Stimulated activated naive CD8-positive, alpha-beta T cell treated with anti-CD3 and anti-CD28 coated beads, Interleukin-15, Interleukin-2, amounts not matched to agents 100 ng/mL and 50 ng/mL, for 24 hours (primary cell): ENCODE data around the gene SIDT1.

Experiments
- H3K27ac Mint-ChIP-seq: one replicate; pipeline ENCODE4 v1.8.0; 2021; ENCODE audit warnings: mild to moderate bottlenecking, mixed read lengths
- H3K27me3 Mint-ChIP-seq: one replicate; pipeline ENCODE4 v1.8.0; 2021; ENCODE audit warnings: mixed read lengths
- H3K36me3 Mint-ChIP-seq: one replicate; pipeline ENCODE4 v1.8.0; 2021; ENCODE audit warnings: low read depth, mixed read lengths
- H3K4me1 Mint-ChIP-seq: one replicate; pipeline ENCODE4 v1.8.0; 2021; ENCODE audit warnings: low read depth, mixed read lengths
- H3K4me3 Mint-ChIP-seq: one replicate; pipeline ENCODE4 v1.8.0; 2021; ENCODE audit warnings: mild to moderate bottlenecking, mixed read lengths
- H3K9me3 Mint-ChIP-seq: one replicate; pipeline ENCODE4 v1.8.0; 2021; ENCODE audit warnings: mixed read lengths

The SIDT1 gene

GRCh38 chr3:113532698-113533533 lies 561 bp downstream of the SIDT1 start:
- H3K4me1 Mint-ChIP-seq: peaks cover 56% of the 10 kb centered on the region
- H3K27me3 Mint-ChIP-seq: no peaks in the 10 kb centered on the region
- peak overlapping the region; percentile 95 for H3K4me3 Mint-ChIP-seq
- H3K27ac Mint-ChIP-seq: peak overlapping the region; percentile 98
- H3K9me3 Mint-ChIP-seq: no peaks in the 10 kb centered on the region
- H3K36me3 Mint-ChIP-seq: peaks cover 7% of the 10 kb centered on the region

GRCh38 chr3:113533534-113533892 lies 1.2 kb downstream of the SIDT1 start:
- Mint-ChIP-seq H3K27me3 (no peaks in the 10 kb centered on the region), H3K4me3 (peak overlapping the region; percentile 95), H3K36me3 (peaks cover 9% of the 10 kb centered on the region), H3K9me3 (no peaks in the 10 kb centered on the region), H3K4me1 (peaks cover 62% of the 10 kb centered on the region), H3K27ac (peak overlapping the region; percentile 98)

DNA sequence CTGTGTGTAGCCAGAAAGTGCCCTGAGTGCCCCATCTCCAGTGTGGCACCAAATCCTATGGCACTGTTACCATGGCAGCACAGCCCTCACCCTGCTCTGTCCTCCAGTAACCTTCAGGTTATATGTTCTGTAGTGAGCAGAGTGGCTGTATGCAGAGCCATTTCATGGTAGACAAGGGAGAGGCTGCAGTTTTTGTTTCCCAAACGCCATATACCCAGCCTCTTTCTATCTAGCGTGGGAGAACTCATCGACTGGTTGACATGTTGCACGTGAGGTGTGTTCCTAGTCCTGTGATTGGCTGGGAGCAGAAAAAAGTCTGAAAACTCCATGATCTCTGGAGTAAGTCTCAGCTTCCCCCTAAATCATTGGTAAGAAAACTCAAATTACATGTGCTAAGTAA lies 2.0 kb downstream of the SIDT1 start:
- Mint-ChIP-seq H3K4me3 (peak overlapping the region; percentile 95), H3K27ac (no peak overlapping the region), H3K36me3 (peaks cover 12% of the 10 kb centered on the region)

GRCh38 chr3:113535898-113536297 lies 3.5 kb downstream of the SIDT1 start:
- peak overlapping the region; percentile 1 for H3K4me3 Mint-ChIP-seq
- peaks cover 68% of the 10 kb centered on the region for H3K4me1 Mint-ChIP-seq
- H3K36me3 Mint-ChIP-seq: peaks cover 22% of the 10 kb centered on the region
- H3K27me3 Mint-ChIP-seq: no peaks in the 10 kb centered on the region
- H3K27ac Mint-ChIP-seq: peak overlapping the region; percentile 13
- H3K9me3 Mint-ChIP-seq: no peaks in the 10 kb centered on the region

More for the DNA sequence above, 2.0 kb downstream of the SIDT1 start:
- Mint-ChIP-seq H3K27me3 (no peaks in the 10 kb centered on the region), H3K9me3 (no peaks in the 10 kb centered on the region), H3K4me1 (peaks cover 64% of the 10 kb centered on the region)

DNA sequence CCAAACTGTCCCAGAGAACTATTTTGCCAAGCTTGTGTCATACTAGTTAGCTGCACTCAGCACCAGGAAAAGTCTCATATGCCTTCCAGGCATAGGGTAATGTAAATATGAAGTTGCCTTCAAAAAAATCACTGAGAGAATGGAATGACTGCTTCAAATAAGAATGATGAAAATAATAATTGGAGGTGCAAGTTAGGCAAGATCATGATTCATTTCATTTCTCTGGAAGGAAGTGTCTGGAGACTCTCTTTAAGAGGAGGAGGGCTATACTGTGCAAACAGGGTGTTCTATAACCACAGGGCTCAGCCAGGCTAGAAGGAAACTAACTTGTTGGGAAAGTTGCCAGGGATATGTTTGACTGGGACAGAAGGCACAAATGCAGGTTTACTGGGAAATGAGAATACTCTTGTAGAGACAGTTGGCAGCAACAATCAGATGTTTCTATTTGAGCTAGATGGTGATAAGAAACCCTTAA lies 4.3 kb downstream of the SIDT1 start:
- Mint-ChIP-seq H3K27me3 (no peaks in the 10 kb centered on the region), H3K4me1 (peaks cover 62% of the 10 kb centered on the region), H3K27ac (peak overlapping the region; percentile 6), H3K36me3 (peaks cover 30% of the 10 kb centered on the region), H3K4me3 (no peak overlapping the region), H3K9me3 (no peaks in the 10 kb centered on the region)

GRCh38 chr3:113537155-113537554 lies 4.8 kb downstream of the SIDT1 start:
- Mint-ChIP-seq H3K27ac (no peak overlapping the region), H3K4me1 (peaks cover 57% of the 10 kb centered on the region), H3K4me3 (no peak overlapping the region), H3K36me3 (peaks cover 30% of the 10 kb centered on the region), H3K9me3 (no peaks in the 10 kb centered on the region), H3K27me3 (no peaks in the 10 kb centered on the region)

GRCh38 chr3:113541519-113541918 lies 9.2 kb downstream of the SIDT1 start:
- Mint-ChIP-seq H3K36me3 (peaks cover 43% of the 10 kb centered on the region), H3K4me3 (no peak overlapping the region), H3K9me3 (peaks cover 4% of the 10 kb centered on the region), H3K27ac (no peak overlapping the region), H3K4me1 (peaks cover 44% of the 10 kb centered on the region), H3K27me3 (no peaks in the 10 kb centered on the region)

- Mint-ChIP-seq H3K36me3 (peaks cover 34% of the 10 kb centered on the region), H3K27me3 (no peaks in the 10 kb centered on the region), H3K9me3 (peaks cover 4% of the 10 kb centered on the region), H3K4me3 (peak overlapping the region; percentile 68), H3K4me1 (peaks cover 40% of the 10 kb centered on the region), H3K27ac (peak overlapping the region; percentile 81)
Measured at GRCh38 chr3:113545594-113545993, 13.2 kb downstream of the SIDT1 start.

DNA sequence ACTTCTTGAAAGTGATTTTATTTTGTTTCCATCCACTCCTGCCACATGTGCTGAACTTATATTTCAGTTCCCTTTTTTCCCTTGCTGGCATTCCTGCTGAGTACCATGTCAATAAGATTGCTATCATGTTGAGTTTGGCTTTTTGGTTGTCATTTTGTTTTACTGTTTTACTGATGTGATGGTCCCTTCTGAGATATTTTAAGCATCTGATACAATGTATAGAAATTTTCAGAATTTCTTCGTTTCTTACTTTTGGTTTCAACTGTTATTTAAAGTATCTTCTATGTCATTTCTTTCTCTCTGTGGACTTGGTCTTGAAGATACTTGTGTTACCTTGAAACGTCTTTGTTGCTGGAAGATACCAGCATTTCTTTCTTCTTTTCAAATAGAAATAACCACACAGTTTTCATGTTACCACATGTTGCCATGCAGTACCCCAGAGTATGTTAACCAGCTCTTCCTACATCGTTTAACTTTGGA lies 14.1 kb downstream of the SIDT1 start:
- H3K9me3 Mint-ChIP-seq: peaks cover 4% of the 10 kb centered on the region
- no peaks in the 10 kb centered on the region for H3K27me3 Mint-ChIP-seq
- H3K4me3 Mint-ChIP-seq: peak overlapping the region; percentile 68
- H3K27ac Mint-ChIP-seq: peak overlapping the region; percentile 81
- peaks cover 25% of the 10 kb centered on the region for H3K36me3 Mint-ChIP-seq
- peaks cover 40% of the 10 kb centered on the region for H3K4me1 Mint-ChIP-seq

- H3K9me3 Mint-ChIP-seq: no peaks in the 10 kb centered on the region
- peaks cover 37% of the 10 kb centered on the region for H3K4me1 Mint-ChIP-seq
- no peak overlapping the region for H3K27ac Mint-ChIP-seq
- no peak overlapping the region for H3K4me3 Mint-ChIP-seq
- no peaks in the 10 kb centered on the region for H3K27me3 Mint-ChIP-seq
- H3K36me3 Mint-ChIP-seq: peaks cover 14% of the 10 kb centered on the region
Measured at GRCh38 chr3:113548501-113548900, 16.1 kb downstream of the SIDT1 start.

DNA sequence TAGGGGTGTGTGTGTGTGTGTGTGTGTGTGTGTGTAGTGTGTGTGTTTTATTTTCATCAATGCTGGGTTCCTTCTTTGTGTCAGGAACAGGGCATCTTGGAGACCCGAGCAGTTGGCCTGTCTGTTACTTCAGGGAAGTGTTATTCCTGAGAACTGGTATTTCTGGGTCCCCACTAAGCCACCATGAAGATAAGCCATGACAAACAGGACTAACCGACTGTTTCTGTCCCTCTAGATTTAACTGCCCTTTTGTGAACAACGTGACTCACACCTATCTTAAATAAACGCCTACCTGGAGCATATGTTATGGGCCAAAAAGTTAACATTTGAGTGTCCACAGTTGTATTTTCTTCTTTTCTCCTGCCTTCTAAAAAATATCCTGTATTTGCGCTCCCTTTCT lies 19.5 kb downstream of the SIDT1 start:
- H3K27me3 Mint-ChIP-seq: no peaks in the 10 kb centered on the region
- H3K27ac Mint-ChIP-seq: no peak overlapping the region
- H3K4me1 Mint-ChIP-seq: peaks cover 17% of the 10 kb centered on the region
- H3K4me3 Mint-ChIP-seq: no peak overlapping the region
- H3K9me3 Mint-ChIP-seq: no peaks in the 10 kb centered on the region
- H3K36me3 Mint-ChIP-seq: peaks cover 12% of the 10 kb centered on the region

- peaks cover 12% of the 10 kb centered on the region for H3K36me3 Mint-ChIP-seq
- H3K4me1 Mint-ChIP-seq: peaks cover 21% of the 10 kb centered on the region
- no peaks in the 10 kb centered on the region for H3K27me3 Mint-ChIP-seq
- no peak overlapping the region for H3K27ac Mint-ChIP-seq
- no peaks in the 10 kb centered on the region for H3K9me3 Mint-ChIP-seq
- H3K4me3 Mint-ChIP-seq: no peak overlapping the region
Measured at GRCh38 chr3:113552851-113553250, 20.5 kb downstream of the SIDT1 start.

DNA sequence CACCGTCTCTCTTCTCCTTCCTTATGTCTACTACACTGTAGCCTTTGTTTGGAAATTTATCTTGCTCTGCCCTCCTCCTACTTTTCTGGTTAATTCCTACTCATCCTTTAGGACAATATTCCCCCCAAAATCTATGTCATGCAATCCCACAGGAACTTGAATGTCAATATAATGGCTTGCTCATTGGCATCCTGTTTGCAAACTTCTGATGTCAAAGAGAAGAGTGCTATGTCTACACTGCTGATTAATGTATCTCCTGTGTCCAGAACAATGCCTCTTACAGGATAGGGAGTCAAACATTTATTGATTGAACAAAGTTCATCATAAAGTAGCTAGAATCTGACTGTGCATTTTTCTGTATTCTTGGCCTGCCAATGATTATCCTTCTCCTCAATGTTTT lies 22.8 kb downstream of the SIDT1 start:
- Mint-ChIP-seq H3K9me3 (no peaks in the 10 kb centered on the region), H3K4me3 (no peak overlapping the region), H3K4me1 (peaks cover 13% of the 10 kb centered on the region), H3K27me3 (no peaks in the 10 kb centered on the region), H3K36me3 (peaks cover 7% of the 10 kb centered on the region), H3K27ac (no peak overlapping the region)

GRCh38 chr3:113556316-113556945 lies 24.1 kb downstream of the SIDT1 start:
- Mint-ChIP-seq H3K27me3 (no peaks in the 10 kb centered on the region), H3K4me3 (no peak overlapping the region), H3K9me3 (no peaks in the 10 kb centered on the region), H3K27ac (no peak overlapping the region), H3K4me1 (peaks cover 25% of the 10 kb centered on the region), H3K36me3 (peaks cover 7% of the 10 kb centered on the region)

DNA sequence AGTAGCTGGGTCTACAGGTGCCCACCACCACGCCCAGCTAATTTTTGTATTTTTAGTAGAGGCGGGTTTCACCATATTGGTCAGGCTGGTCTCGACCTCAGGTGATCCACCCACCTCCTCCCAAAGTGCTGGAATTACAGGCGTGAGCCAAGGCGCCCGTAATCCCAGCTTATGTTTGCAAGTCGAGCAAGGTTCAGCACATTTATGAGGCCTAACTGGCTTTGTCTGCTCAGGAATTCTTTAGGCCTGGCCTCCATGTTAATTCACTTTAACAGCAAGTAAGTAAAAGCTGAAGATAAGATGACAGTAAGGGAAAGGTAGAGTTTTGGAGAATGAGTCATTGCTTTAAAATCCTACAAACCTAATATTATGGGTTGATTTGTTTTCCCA lies 24.6 kb downstream of the SIDT1 start:
- no peaks in the 10 kb centered on the region for H3K27me3 Mint-ChIP-seq
- peaks cover 7% of the 10 kb centered on the region for H3K36me3 Mint-ChIP-seq
- no peaks in the 10 kb centered on the region for H3K9me3 Mint-ChIP-seq
- no peak overlapping the region for H3K27ac Mint-ChIP-seq
- no peak overlapping the region for H3K4me3 Mint-ChIP-seq
- H3K4me1 Mint-ChIP-seq: peaks cover 30% of the 10 kb centered on the region
